A549 (cell line): ENCODE results near the gene KIZ. TPM values are rescaled to one million over a fixed set of nuclear protein-coding genes. Genes with fewer than 3 reads are reported as not detected.
A peak's percentile ranks its signal among the peaks of the same experiment; 100 is the strongest.

ENCODE experiments used
- ATAC-seq, 2 experiments: fragments of 200-7000 bp in 1 of 2; fragments of >200 bp in 1 of 2; cut with Nextera tagmentation in 1 of 2; cut with Tn5 transposase in 1 of 2; 3 replicates each; pipeline versions ENCODE4 v1.8.0 to v1.9.1; 2018 to 2020; ENCODE audit warnings: mild to moderate bottlenecking in 1 of 2, moderate library complexity in 1 of 2
- CTCF ChIA-PET: fragments of 300-600 bp; sonication (Branson Sonifier 250); formaldehyde crosslinking; extraction: SDS; loops from one replicate; lab custom pipeline; 2021; ENCODE audit warnings: antibody characterized with exemption, inconsistent platforms; lab: Yijun Ruan, JAX
- POLR2A ChIA-PET: fragments of 350-600 bp; formaldehyde crosslinking; extraction: SDS; loops from one replicate; lab custom pipeline; 2021; ENCODE audit warnings: antibody characterized with exemption, inconsistent platforms; lab: Yijun Ruan, JAX
- DNase-seq, 2 experiments: peaks; one replicate each; pipeline versions ENCODE4 v3.0.0 to v3.0.0-alpha.2; 2011 to 2016; ENCODE audit warnings: low read depth in 1 of 2, low spot score in 1 of 2
- FAIRE-seq: peaks from 2 replicates; lab custom pipeline; 2011; peaks lifted over from hg19 to GRCh38; lab: Jason Lieb, UNC
- H3K27ac ChIP-seq, 2 experiments: fragments of >200 bp; sonication (Bioruptor Twin); formaldehyde crosslinking; 3 replicates each; pipeline ENCODE4 v1.5.1; 2016 to 2017
- H3K4me1 ChIP-seq: fragments of >200 bp; sonication (Bioruptor Twin); formaldehyde crosslinking; 3 replicates; pipeline ENCODE4 v1.6.1; 2016
- H3K4me2 ChIP-seq: fragments of >200 bp; sonication (Bioruptor Twin); formaldehyde crosslinking; 3 replicates; pipeline ENCODE4 v1.6.1; 2016
- H3K4me3 ChIP-seq: fragments of >200 bp; sonication (Bioruptor Twin); formaldehyde crosslinking; 3 replicates; pipeline ENCODE4 v1.5.1; 2016
- H3K9me3 ChIP-seq: fragments of >200 bp; sonication (Bioruptor Twin); formaldehyde crosslinking; 3 replicates; pipeline ENCODE4 v1.6.1; 2016
- ATOH8 ChIP-seq: fragments of 250-450 bp; sonication (Bioruptor Pico); IDR thresholded peaks from 2 replicates; pipeline ENCODE4 v1.5.0; 2020; ENCODE audit warnings: low read depth, mild to moderate bottlenecking, moderate library complexity
- BHLHE40 ChIP-seq: IDR thresholded peaks from 2 replicates; pipeline ENCODE4 v1.6.1; 2012; ENCODE audit warnings: low read depth, low read length, inconsistent platforms
- CEBPB ChIP-seq, 2 experiments: fragments of >200 bp in 1 of 2; sonication (Bioruptor Twin) in 1 of 2; formaldehyde crosslinking in 1 of 2; IDR thresholded peaks; 2 replicates each; pipeline ENCODE4 v1.6.1; 2012 to 2016
- EHF ChIP-seq: fragments of 250-450 bp; sonication (Bioruptor Pico); IDR thresholded peaks from 2 replicates; pipeline ENCODE4 v1.5.0; 2020; ENCODE audit warnings: mild to moderate bottlenecking
- EHMT2 ChIP-seq: fragments of 200-600 bp; sonication (generic); IDR thresholded peaks from 2 replicates; pipeline ENCODE4 v1.6.1; 2016; ENCODE audit warnings: antibody characterized with exemption, low read depth, mild to moderate bottlenecking, moderate library complexity
- ESRRA ChIP-seq: fragments of 150-350 bp; IDR thresholded peaks from 2 replicates; pipeline ENCODE4 v1.6.1; 2014; ENCODE audit warnings: mild to moderate bottlenecking, low read length, borderline replicate concordance
- JUN ChIP-seq, 2 experiments: fragments of >200 bp; sonication (Bioruptor Twin); formaldehyde crosslinking; IDR thresholded peaks; 2 replicates in 1 of 2; 3 replicates in 1 of 2; pipeline ENCODE4 v1.6.1; 2016 to 2017
- JUNB ChIP-seq: fragments of >200 bp; sonication (Bioruptor Twin); formaldehyde crosslinking; IDR thresholded peaks from 2 replicates; pipeline ENCODE4 v1.6.1; 2016
- KDM1A ChIP-seq: fragments of 200-600 bp; sonication (generic); IDR thresholded peaks from 2 replicates; pipeline ENCODE4 v1.6.1; 2016; ENCODE audit warnings: low read depth, mild to moderate bottlenecking
- MAFK ChIP-seq: fragments of 450-650 bp; IDR thresholded peaks from 2 replicates; pipeline ENCODE4 v1.6.1; 2014; ENCODE audit not compliant: partially characterized antibody
- RCOR1 ChIP-seq: fragments of 150-350 bp; IDR thresholded peaks from 2 replicates; pipeline ENCODE4 v1.6.1; 2014; ENCODE audit warnings: antibody characterized with exemption, low read length, low read depth
- RFX5 ChIP-seq: fragments of 450-650 bp; IDR thresholded peaks from 2 replicates; pipeline ENCODE4 v1.7.1; 2014; ENCODE audit warnings: antibody characterized with exemption, mild to moderate bottlenecking, moderate library complexity
- ZNF302 ChIP-seq: fragments of 250-450 bp; sonication (Bioruptor Pico); IDR thresholded peaks from 2 replicates; pipeline ENCODE4 v1.9.0; 2021; ENCODE audit warnings: inconsistent platforms, mild to moderate bottlenecking, moderate library complexity
- WGBS: methylation state at CpG from one replicate; pipeline ENCODE4 v1.1.6; 2017; ENCODE audit errors: missing lambda C conversion rate; 5-methylcytosine and 5-hydroxymethylcytosine counted together
- polyA plus RNA-seq, 4 experiments: library from polyadenylated mRNA; depleted of rRNA in 3 of 4; stranded (reverse); fragments of >200 nt; fragmentation: RNase III in 1 of 4; extraction: RNeasy Plus Mini Kit Qiagen cat#74134 plus additional on column Dnase treatment in 1 of 4; gene quantifications; 2 replicates in 3 of 4; 3 replicates in 1 of 4; pipeline ENCODE4 v1.2.3, GENCODE V29; 2011 to 2017
- TF ChIP-seq, protein P1 (sequence below): fragments of 200-600 bp; sonication (generic); IDR thresholded peaks from 2 replicates; pipeline ENCODE4 v1.6.1; 2016; ENCODE audit warnings: antibody characterized with exemption, mild to moderate bottlenecking, moderate library complexity
- TF ChIP-seq, protein P2 (sequence below): fragments of >200 bp; sonication (Bioruptor Twin); formaldehyde crosslinking; IDR thresholded peaks from 3 replicates; pipeline ENCODE4 v1.6.1; 2016

KIZ gene
- polyA plus RNA-seq, 2 of the 4 experiments (the other 2 are of a cell fraction): 6.3 to 19.1 TPM

DNA sequence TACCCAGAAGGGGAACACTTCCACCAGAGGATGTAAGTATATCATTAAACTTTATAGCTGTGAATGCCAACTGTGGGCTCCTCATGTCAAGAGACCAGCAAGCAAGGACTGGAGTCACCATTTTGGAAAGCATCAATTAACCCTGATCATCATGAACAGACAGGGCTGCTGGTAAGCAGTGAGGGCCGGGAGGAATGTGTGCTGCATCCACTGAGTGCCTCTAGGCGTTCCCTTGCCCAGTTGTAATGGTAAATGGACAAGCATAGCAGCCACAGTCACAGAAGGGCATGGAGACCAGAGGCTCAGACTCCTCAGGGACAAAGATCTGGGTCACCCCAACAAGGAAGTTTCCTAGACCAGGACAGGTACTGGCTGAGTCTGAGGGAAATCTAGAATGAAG is 43.3 kb upstream of the KIZ start (continued):
- TF ChIP-seq, protein P1, sequence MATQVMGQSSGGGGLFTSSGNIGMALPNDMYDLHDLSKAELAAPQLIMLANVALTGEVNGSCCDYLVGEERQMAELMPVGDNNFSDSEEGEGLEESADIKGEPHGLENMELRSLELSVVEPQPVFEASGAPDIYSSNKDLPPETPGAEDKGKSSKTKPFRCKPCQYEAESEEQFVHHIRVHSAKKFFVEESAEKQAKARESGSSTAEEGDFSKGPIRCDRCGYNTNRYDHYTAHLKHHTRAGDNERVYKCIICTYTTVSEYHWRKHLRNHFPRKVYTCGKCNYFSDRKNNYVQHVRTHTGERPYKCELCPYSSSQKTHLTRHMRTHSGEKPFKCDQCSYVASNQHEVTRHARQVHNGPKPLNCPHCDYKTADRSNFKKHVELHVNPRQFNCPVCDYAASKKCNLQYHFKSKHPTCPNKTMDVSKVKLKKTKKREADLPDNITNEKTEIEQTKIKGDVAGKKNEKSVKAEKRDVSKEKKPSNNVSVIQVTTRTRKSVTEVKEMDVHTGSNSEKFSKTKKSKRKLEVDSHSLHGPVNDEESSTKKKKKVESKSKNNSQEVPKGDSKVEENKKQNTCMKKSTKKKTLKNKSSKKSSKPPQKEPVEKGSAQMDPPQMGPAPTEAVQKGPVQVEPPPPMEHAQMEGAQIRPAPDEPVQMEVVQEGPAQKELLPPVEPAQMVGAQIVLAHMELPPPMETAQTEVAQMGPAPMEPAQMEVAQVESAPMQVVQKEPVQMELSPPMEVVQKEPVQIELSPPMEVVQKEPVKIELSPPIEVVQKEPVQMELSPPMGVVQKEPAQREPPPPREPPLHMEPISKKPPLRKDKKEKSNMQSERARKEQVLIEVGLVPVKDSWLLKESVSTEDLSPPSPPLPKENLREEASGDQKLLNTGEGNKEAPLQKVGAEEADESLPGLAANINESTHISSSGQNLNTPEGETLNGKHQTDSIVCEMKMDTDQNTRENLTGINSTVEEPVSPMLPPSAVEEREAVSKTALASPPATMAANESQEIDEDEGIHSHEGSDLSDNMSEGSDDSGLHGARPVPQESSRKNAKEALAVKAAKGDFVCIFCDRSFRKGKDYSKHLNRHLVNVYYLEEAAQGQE: no peak

DNA sequence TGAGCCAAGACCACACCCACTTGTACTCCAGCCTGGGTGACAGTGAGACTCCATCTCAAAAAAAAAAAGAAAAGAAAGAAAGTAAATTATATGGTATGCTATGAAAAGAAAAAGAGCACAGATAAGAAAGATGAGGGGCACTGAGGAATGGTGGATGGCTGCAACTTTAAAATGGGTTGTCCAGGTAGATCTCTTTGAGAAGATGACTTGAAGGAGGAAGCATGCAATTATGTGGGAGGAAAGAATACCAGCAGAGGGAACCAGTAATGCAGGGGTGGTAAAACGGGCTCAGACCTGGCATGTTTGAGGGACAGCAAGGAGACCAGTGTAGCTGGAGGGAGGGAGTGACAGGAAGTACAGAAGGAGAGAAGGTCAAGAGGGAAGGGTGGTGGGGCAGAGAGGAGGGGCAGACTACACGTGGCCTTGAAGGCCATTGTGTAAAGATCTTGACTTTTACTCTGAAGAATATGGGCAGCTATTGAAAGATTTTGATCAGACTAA is 42.0 kb upstream of the KIZ start:
- H3K9me3 ChIP-seq: no peaks in the 10 kb centered on the region
- DNase-seq: no peak
- no peak overlapping the region for H3K4me2 ChIP-seq
- H3K4me1 ChIP-seq: no peaks in the 10 kb centered on the region
- TF ChIP-seq RCOR1 (no peak), JUN (IDR thresholded peaks at IDR 0.05) (no peak), JUNB (no peak), ESRRA (no peak), CEBPB (IDR thresholded peaks at IDR 0.05) (no peak), BHLHE40 (no peak), KDM1A (no peak), EHMT2 (no peak), ZNF302 (CRISPR knock-in tag) (no peak), EHF (CRISPR knock-in tag) (no peak), RFX5 (no peak), ATOH8 (CRISPR knock-in tag) (no peak)
- TF ChIP-seq, protein P2, sequence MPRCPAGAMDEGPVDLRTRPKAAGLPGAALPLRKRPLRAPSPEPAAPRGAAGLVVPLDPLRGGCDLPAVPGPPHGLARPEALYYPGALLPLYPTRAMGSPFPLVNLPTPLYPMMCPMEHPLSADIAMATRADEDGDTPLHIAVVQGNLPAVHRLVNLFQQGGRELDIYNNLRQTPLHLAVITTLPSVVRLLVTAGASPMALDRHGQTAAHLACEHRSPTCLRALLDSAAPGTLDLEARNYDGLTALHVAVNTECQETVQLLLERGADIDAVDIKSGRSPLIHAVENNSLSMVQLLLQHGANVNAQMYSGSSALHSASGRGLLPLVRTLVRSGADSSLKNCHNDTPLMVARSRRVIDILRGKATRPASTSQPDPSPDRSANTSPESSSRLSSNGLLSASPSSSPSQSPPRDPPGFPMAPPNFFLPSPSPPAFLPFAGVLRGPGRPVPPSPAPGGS: no peak
- ChIA-PET CTCF (interaction anchor here (0.7 kb wide), 1 partner anchor 152 kb away, joined by 4 read pairs; no protein-coding TSS in a partner anchor), POLR2A (no interaction called here)
- ATAC-seq: no peak; a peak in 1 of 6 replicates
- H3K27ac ChIP-seq: no peak overlapping the region
- WGBS: 1% methylated on average over 2 of the region's 2 CpGs
- FAIRE-seq: no peak
- no peak overlapping the region for H3K4me3 ChIP-seq

DNA sequence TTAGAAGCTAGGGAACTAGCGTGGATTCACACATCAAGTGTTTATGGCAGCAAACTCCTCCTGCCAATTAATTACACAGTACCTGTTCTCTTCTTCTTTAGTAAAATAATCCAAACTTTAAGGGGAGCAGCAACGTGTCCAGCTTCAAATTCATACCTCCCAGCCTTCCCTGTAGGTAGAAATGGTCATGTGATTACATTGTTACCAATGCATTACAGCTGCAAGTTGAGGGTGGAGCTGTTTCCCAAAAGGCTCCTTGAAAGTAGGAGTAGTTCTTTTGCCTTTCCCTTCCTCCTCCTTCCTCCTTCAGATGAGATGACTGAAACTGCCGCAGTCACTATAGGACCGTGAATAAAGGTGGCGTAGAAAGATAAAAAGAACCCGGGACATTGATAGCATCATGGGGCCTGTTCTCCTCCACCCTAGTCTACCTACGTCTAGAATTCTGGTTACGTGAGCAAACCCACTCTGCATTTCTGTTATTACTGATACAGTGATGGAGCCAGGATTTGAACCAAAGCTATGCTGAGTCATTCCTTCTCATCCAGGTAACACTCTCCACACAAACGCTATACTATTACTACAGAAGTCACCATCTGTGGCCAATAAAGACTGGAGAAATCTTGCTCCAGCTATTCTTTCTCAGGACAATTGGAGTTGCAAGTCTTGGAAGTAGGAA is 37.9 kb upstream of the KIZ start:
- H3K4me3 ChIP-seq: no peak overlapping the region
- DNase-seq: no peak
- TF ChIP-seq ZNF302 (CRISPR knock-in tag) (no peak), MAFK (peak; percentile 7)
- TF ChIP-seq, all 56 proteins: peak for 1
- ChIA-PET POLR2A (no interaction called here), CTCF (interaction anchor here (0.9 kb wide), 1 partner anchor 227 kb away, joined by 3 read pairs; no protein-coding TSS in a partner anchor)
- no peaks in the 10 kb centered on the region for H3K4me1 ChIP-seq
- H3K27ac ChIP-seq: no peak overlapping the region
- ATAC-seq (no peak), FAIRE-seq (peak; percentile 46)
- 50% methylated on average over 9 of the region's 9 CpGs for WGBS
- H3K9me3 ChIP-seq: no peaks in the 10 kb centered on the region
- H3K4me2 ChIP-seq: no peak overlapping the region
